ENCODE results near the gene PITPNM2.

- TF ChIP-seq CTCF (IDR thresholded peaks at IDR 0.05), result no peak
- no peak for TF ChIP-seq ZFX (IDR thresholded peaks at IDR 0.05; ENCODE audit: borderline replicate concordance)
Measured at GRCh38 chr12:123115409-123116121, 35.3 kb downstream of the PITPNM2 start.
